ENCODE measurements around the gene TOM1.
A peak's percentile ranks its signal among the peaks of the same experiment; 100 is the strongest.
"Not testable (repeated sequence)": the region's sequence is repeated elsewhere in the genome, so short reads cannot be mapped to it uniquely, and the experiment has no call there.

The TOM1 gene

GRCh38 chr22:35347462-35347861 lies 47.8 kb downstream of the TOM1 start:
- no peak for DNase-seq

GRCh38 chr22:35348026-35348590 lies 48.4 kb downstream of the TOM1 start:
- no peak for DNase-seq

- no peak for DNase-seq
Observed at GRCh38 chr22:35348703-35349102, 49.0 kb downstream of the TOM1 start.

GRCh38 chr22:35349368-35349703 lies 49.6 kb downstream of the TOM1 start:
- no peak for DNase-seq

GRCh38 chr22:35349704-35350538 lies 50.2 kb downstream of the TOM1 start:
- no peak for DNase-seq

GRCh38 chr22:35350539-35351503 lies 51.1 kb downstream of the TOM1 start:
- DNase-seq, result peak; percentile 88

GRCh38 chr22:35352214-35353111 lies 52.8 kb downstream of the TOM1 start:
- DNase-seq, result no peak

- no peak for DNase-seq
Observed at GRCh38 chr22:35353318-35353717, 53.6 kb downstream of the TOM1 start.

- DNase-seq, result no peak
Observed at GRCh38 chr22:35354068-35354467, 54.4 kb downstream of the TOM1 start.

GRCh38 chr22:35357883-35358621 lies 58.4 kb downstream of the TOM1 start:
- peak; percentile 26 for DNase-seq

- DNase-seq, result no peak
Observed at GRCh38 chr22:35359380-35360065, 59.8 kb downstream of the TOM1 start.

- no peak for DNase-seq
Observed at GRCh38 chr22:35361001-35361558, 61.4 kb downstream of the TOM1 start.

GRCh38 chr22:35363566-35364086 lies 63.9 kb downstream of the TOM1 start:
- DNase-seq, result no peak

GRCh38 chr22:35364230-35364629 lies 64.5 kb downstream of the TOM1 start:
- not testable (repeated sequence) for DNase-seq

- no peak for DNase-seq
Observed at GRCh38 chr22:35367331-35367886, 67.7 kb downstream of the TOM1 start.

- no peak for DNase-seq
Observed at GRCh38 chr22:35368386-35368785, 68.7 kb downstream of the TOM1 start.

GRCh38 chr22:35369996-35370395 lies 70.3 kb downstream of the TOM1 start:
- no peak for DNase-seq

- no peak for DNase-seq
Observed at GRCh38 chr22:35373781-35374180, 74.1 kb downstream of the TOM1 start.

GRCh38 chr22:35375031-35375430 lies 75.3 kb downstream of the TOM1 start:
- DNase-seq, result no peak

- DNase-seq, result no peak
Observed at GRCh38 chr22:35375526-35375925, 75.8 kb downstream of the TOM1 start.
